NB4 (cell line): ENCODE data around the gene OLIG2.
A peak's percentile ranks its signal among the peaks of the same experiment; 100 is the strongest.

Experiments
- DNase-seq: peaks from one replicate; pipeline ENCODE4 v3.0.0; 2010; ENCODE audit warnings: low read depth
- H3K4me3 ChIP-seq: one replicate; pipeline ENCODE4 v1.5.1; 2011; ENCODE audit warnings: mild to moderate bottlenecking, low read depth, low read length, moderate library complexity
- MYC ChIP-seq: IDR thresholded peaks from 2 replicates; pipeline ENCODE4 v1.6.1; 2011; ENCODE audit warnings: low read depth, low read length
- POLR2A ChIP-seq: IDR thresholded peaks from 2 replicates; pipeline ENCODE4 v1.6.1; 2011; ENCODE audit warnings: mild to moderate bottlenecking; ENCODE audit not compliant: insufficient read length; ENCODE audit errors: extremely low read depth
- TF ChIP-seq, protein P1 (sequence below): IDR thresholded peaks from one replicate; pipeline ENCODE4 v1.5.1; 2012; ENCODE audit warnings: low read depth, low read length
- TF ChIP-seq, protein P2 (sequence below): IDR thresholded peaks from 2 replicates; pipeline ENCODE4 v1.6.1; 2011; ENCODE audit warnings: low read depth, low read length

Gene OLIG2

DNA sequence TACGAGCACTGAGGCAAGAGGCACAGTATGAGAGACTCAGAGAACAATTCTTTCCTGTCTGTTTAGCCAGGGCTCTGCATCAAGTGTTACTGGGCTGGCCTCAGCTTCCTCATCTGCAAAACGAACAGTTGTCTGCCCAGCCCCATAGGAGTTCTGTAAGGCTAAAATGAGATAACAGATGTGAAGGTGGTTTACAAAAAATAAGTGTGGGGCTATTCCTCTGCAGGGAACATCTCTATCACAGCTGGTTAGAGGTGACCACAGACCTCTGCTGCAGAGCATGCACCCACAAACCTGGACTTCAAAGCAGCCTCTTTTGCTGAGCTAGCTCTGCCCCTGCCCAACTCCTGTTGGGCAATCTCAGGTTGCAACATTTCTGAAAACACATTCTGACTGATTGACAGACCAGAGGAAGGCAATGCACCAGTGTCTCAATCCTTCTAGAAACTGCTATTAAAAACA, 33.7 kb downstream of the OLIG2 start:
- TF ChIP-seq, protein P1, sequence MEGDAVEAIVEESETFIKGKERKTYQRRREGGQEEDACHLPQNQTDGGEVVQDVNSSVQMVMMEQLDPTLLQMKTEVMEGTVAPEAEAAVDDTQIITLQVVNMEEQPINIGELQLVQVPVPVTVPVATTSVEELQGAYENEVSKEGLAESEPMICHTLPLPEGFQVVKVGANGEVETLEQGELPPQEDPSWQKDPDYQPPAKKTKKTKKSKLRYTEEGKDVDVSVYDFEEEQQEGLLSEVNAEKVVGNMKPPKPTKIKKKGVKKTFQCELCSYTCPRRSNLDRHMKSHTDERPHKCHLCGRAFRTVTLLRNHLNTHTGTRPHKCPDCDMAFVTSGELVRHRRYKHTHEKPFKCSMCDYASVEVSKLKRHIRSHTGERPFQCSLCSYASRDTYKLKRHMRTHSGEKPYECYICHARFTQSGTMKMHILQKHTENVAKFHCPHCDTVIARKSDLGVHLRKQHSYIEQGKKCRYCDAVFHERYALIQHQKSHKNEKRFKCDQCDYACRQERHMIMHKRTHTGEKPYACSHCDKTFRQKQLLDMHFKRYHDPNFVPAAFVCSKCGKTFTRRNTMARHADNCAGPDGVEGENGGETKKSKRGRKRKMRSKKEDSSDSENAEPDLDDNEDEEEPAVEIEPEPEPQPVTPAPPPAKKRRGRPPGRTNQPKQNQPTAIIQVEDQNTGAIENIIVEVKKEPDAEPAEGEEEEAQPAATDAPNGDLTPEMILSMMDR = no peak
- TF ChIP-seq MYC (no peak; the same call in 1 of the 2 replicates), POLR2A (no peak)
- TF ChIP-seq, protein P2, sequence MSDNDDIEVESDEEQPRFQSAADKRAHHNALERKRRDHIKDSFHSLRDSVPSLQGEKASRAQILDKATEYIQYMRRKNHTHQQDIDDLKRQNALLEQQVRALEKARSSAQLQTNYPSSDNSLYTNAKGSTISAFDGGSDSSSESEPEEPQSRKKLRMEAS = no peak
- H3K4me3 ChIP-seq = peak overlapping the region; percentile 27
- peak; percentile 99 for DNase-seq

DNA sequence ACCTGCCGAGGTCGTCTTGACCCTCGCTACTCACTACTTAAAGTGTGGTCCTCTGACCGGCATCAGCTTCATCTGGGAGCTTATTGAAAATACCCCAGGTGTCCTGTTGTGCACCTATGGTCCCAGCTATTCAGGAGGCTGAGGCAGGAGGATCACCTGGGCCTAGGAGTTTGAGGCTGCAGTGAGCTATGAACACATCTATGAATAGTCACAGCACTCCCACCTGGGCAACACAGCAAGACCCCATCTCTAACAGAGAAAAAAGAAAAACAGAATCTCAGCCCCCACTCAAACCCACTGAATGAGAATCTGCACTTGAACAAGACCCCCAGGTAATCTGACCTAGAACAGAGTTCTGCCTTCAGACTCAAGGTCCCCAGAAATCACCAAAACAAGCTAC, 35.5 kb downstream of the OLIG2 start:
- no peak overlapping the region for H3K4me3 ChIP-seq
- TF ChIP-seq, protein P2 = no peak
- TF ChIP-seq POLR2A (no peak), MYC (no peak)
- TF ChIP-seq, protein P1 = no peak
- no peak for DNase-seq

DNA sequence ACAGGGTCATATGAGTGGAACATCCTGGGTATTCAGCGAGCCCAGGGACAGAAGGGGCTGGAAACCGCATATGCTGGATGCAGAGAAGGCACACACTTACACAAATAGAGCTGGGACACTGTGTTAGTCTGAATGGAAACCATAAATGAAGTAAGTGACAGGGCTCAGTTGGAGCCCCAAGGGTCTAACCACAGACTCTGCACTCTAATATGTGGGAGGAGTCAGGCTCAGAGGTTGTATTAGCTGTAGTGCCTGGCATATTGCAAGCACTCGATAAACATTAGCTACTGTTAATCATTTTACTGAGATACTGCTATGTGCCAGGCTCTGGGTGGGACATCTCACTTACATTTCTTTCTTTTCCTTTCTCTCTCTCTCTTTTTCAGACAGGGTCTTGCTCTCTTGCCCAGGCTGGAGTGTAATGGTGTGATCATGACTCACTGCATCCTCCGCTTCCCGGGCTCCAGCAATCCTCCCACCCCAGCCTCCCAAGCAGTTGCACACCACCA, 37.7 kb downstream of the OLIG2 start:
- TF ChIP-seq, protein P2 = no peak
- TF ChIP-seq MYC (no peak), POLR2A (no peak)
- TF ChIP-seq, protein P1 = no peak
- peak; percentile 77 for DNase-seq
- no peak overlapping the region for H3K4me3 ChIP-seq

DNA sequence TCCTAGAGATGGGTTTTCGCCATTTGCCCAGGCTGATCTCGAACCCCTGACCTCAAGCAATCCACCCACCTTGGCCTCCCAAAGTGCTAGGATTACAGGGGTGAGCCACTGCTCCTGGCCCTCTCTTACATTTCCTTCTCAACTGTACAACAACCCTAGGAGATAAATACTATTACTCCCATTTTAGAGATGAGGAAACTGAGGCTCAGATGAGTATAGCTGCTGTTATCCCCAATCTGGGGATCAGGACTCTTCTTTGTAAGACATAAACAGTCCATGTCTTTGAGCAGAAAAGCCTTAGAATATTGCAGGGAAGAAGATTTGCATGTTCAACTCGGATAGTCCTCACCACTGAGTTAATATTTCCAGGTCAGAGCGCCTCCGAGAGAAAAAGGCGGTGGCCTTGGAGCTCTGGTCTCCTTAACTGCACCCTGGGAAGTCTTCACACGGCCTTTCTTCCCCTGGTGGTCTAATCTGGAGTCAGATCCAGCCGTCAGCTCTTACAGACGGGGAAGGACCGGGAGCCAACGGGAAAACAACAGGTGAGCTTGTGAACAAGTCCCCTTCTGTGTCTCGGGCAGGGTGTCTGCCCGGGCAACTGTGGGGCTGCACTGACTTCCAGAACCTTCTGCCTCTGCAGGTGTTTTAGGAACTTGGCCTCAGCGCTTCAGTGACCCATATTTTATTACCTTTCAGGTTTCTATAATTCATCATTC, 38.3 kb downstream of the OLIG2 start:
- TF ChIP-seq, protein P2 = no peak
- TF ChIP-seq MYC = no peak
- TF ChIP-seq POLR2A = no peak
- no peak for DNase-seq
- no peak overlapping the region for H3K4me3 ChIP-seq

DNA sequence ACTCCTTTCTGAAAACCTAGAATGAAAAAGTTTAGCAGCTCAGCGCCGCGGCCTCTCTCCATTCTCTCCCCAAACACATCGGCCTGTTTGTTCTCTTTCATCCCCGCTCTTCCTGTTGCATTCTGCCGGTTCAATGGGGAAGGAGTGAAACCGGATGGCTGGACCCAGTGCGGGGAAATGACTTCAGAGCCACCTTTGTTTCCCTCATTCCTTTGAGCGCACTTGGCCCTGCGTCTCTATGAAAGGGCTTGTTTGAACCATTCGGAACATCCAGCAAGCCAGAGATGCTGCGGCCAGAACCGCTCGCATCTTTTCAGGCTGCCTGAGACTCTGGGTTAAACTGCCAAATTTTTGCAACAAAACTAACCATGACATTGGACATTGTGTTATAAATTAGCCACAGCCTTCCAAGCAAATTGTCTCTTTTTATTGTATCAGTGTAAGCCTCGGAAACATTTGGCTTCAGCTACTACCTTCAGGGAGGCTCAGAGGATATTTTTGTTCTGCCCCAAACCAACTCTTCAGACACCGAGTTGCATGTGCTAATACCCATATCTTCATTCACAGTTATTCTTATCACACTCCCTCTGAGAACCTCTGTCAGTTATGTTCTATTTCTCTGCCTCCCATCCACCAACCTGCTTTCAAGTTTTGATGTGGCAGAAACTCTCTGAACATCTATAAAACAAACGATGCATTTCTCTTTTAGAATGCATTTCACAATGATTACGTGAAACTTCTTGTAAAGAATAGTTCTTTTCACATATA, 39.1 kb downstream of the OLIG2 start:
- DNase-seq = no peak
- no peak overlapping the region for H3K4me3 ChIP-seq
- TF ChIP-seq, protein P1 = no peak
- TF ChIP-seq, protein P2 = no peak
- TF ChIP-seq POLR2A (no peak), MYC (no peak)

DNA sequence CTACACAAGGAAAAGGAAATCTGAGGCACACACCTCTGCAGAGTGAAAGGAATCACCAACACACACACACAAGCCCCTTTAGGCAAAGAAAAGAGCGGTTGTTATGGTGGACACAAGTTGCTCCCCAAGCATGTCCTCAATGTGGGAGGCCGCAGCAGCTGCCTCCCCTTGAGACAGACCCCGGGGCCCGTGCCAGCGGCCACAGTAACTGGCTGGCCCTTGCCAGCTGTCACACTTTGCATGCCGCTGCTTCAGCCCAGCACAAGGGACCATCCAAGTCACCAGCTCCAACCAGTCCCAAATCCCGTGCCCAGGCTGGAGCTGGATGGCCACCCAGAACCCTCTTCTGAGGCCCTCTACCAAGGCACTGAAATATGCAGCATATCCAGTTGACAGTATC, 41.3 kb downstream of the OLIG2 start:
- TF ChIP-seq, protein P1 = no peak
- TF ChIP-seq POLR2A = no peak
- TF ChIP-seq, protein P2 = no peak
- TF ChIP-seq MYC = no peak
- H3K4me3 ChIP-seq = no peak overlapping the region
- DNase-seq = no peak
